Astrocyte (in vitro differentiated cells and primary cell): ENCODE measurements around the gene KIF5A.

Experiments
- EZH2 ChIP-seq: IDR thresholded peaks from 2 replicates; pipeline ENCODE4 v1.6.1; 2012; ENCODE audit warnings: mild to moderate bottlenecking, low read length, inconsistent platforms; ENCODE audit not compliant: insufficient read depth
- TF ChIP-seq, protein P1 (sequence below): IDR thresholded peaks from 2 replicates; pipeline ENCODE4 v1.5.1; 2011; ENCODE audit warnings: low read depth, mild to moderate bottlenecking, inconsistent platforms, low read length, moderate library complexity; ENCODE audit not compliant: insufficient read depth

DNA sequence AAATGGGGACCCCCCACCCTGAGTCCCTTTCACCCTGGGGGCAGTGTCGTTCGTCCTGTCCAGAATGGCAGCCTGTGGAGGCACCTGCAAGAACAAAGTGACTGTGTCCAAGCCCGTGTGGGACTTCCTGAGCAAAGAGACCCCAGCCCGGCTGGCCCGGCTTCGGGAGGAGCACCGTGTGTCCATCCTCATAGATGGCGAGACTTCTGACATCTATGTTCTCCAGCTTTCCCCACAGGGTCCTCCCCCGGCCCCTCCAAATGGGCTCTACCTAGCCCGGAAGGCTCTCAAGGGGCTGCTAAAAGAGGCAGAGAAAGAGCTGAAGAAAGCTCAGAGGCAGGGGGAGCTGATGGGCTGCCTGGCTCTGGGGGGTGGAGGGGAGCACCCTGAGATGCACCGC lies 57.0 kb downstream of the KIF5A start:
- no peak for TF ChIP-seq EZH2
- TF ChIP-seq, protein P1, sequence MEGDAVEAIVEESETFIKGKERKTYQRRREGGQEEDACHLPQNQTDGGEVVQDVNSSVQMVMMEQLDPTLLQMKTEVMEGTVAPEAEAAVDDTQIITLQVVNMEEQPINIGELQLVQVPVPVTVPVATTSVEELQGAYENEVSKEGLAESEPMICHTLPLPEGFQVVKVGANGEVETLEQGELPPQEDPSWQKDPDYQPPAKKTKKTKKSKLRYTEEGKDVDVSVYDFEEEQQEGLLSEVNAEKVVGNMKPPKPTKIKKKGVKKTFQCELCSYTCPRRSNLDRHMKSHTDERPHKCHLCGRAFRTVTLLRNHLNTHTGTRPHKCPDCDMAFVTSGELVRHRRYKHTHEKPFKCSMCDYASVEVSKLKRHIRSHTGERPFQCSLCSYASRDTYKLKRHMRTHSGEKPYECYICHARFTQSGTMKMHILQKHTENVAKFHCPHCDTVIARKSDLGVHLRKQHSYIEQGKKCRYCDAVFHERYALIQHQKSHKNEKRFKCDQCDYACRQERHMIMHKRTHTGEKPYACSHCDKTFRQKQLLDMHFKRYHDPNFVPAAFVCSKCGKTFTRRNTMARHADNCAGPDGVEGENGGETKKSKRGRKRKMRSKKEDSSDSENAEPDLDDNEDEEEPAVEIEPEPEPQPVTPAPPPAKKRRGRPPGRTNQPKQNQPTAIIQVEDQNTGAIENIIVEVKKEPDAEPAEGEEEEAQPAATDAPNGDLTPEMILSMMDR = no peak
